Activated naive CD4-positive, alpha-beta T cell treated with anti-CD3 and anti-CD28 coated beads for 36 hours (primary cell): ENCODE data around the gene PHEX. TPM values are rescaled to one million over a fixed set of nuclear protein-coding genes. Genes with fewer than 3 reads are reported as not detected.
A peak's percentile ranks its signal among the peaks of the same experiment; 100 is the strongest.

Experiments
- CTCF ChIA-PET: fragments of 350-600 bp; sonication (Branson Sonifier 250); formaldehyde crosslinking; loops from one replicate; lab custom pipeline; 2021; ENCODE audit warnings: antibody characterized with exemption; lab: Charles Lee
- DNase-seq: peaks from one replicate; pipeline ENCODE4 v3.0.0-alpha.2; 2020
- H3K27ac Mint-ChIP-seq: one replicate; pipeline ENCODE4 v1.8.0; 2021; ENCODE audit warnings: mild to moderate bottlenecking, mixed read lengths
- H3K27me3 Mint-ChIP-seq: one replicate; pipeline ENCODE4 v1.8.0; 2021; ENCODE audit warnings: low read depth, mixed read lengths
- H3K36me3 Mint-ChIP-seq: one replicate; pipeline ENCODE4 v1.8.0; 2021; ENCODE audit warnings: low read depth, mixed read lengths
- H3K4me1 Mint-ChIP-seq: one replicate; pipeline ENCODE4 v1.8.0; 2021; ENCODE audit warnings: low read depth, mixed read lengths
- H3K4me3 Mint-ChIP-seq: one replicate; pipeline ENCODE4 v1.8.0; 2021; ENCODE audit warnings: mild to moderate bottlenecking, moderate library complexity, mixed read lengths
- H3K9me3 Mint-ChIP-seq: one replicate; pipeline ENCODE4 v1.8.0; 2021; ENCODE audit warnings: mixed read lengths
- intact Hi-C: fragments of 100-400 bp; cut with micrococcal nuclease; formaldehyde crosslinking; loops from one replicate; pipeline ENCODE4 v1.15.1; 2023
- total RNA-seq, 2 experiments: library from RNA; stranded (reverse); gene quantifications; one replicate each; pipeline ENCODE4 v1.2.3, GENCODE V29; 2021

Gene PHEX
- total RNA-seq, 2 experiments from 2014 or later: 0.31 to 0.64 TPM

- no peak overlapping the region for H3K4me3 Mint-ChIP-seq
- no peaks in the 10 kb centered on the region for H3K27me3 Mint-ChIP-seq
- intact Hi-C loops: loop anchor here (5.0 kb wide), 1 partner anchor 111 kb away; no protein-coding TSS in a partner anchor
- peaks cover 21% of the 10 kb centered on the region for H3K36me3 Mint-ChIP-seq
- H3K9me3 Mint-ChIP-seq: peaks cover 1% of the 10 kb centered on the region
- CTCF ChIA-PET: interaction anchor here (1.0 to 1.3 kb wide), 2 partner anchors 12 to 96 kb away, joined by 3 to 6 read pairs; no protein-coding TSS in a partner anchor
- DNase-seq: peak; percentile 65
- H3K27ac Mint-ChIP-seq: no peak overlapping the region
- peaks cover 7% of the 10 kb centered on the region for H3K4me1 Mint-ChIP-seq
These were observed 49.5 kb downstream of the PHEX start for GRCh38 chrX:22081475-22082092.

DNA sequence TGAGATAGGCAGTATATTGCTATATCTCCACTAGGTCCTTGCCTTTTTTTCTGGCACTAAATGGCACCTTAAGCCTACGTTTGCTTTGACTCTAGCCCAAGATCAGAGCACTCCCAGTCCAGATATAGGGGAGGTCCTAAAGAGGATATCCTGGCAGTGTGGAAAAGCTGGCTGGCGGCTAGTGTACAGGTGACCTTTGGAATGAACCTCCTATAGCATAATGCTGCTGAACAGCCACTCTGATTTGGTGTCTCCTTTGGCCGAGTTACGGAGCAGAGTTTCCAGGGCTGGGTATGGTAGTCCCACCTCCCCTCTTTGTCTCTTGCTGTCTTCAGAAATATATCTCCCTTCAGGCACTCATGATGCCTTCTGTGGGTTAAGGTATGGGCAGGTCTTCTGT, 53.9 kb downstream of the PHEX start:
- intact Hi-C loops: loop anchor here (5.0 kb wide), 1 partner anchor 144 kb away; the partner anchor contains the start of gene SMS
- no peaks in the 10 kb centered on the region for H3K27me3 Mint-ChIP-seq

DNA sequence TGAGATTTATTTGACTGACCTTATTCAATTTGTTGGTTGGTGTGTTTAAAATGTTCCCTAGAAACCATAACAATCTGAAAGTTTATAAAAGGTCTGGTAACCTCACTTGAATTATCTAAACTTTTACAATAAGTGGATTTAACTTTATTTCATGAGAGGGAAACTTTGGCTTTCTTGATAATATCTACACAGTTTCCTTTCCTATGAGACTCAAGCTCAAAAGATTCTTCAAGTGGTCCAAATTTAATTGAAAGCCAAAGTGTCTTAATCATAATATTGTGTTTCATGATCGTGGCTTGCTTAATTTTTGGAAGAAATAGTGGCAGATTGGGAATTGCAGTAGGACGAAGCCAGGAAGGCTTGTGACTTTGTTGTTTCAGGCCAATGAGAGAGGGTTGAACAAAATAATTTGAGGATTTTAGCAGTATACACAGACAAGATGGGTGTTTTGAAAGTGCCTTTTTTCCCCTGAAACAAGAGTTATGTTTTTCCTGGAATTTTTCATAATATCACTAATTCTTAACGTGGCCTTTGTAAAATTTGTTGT, 55.0 kb downstream of the PHEX start:
- CTCF ChIA-PET: interaction anchor here (1.3 kb wide), 1 partner anchor 18 kb away, joined by 3 read pairs; no protein-coding TSS in a partner anchor
- no peak for DNase-seq
- Mint-ChIP-seq H3K27me3 (no peaks in the 10 kb centered on the region), H3K4me3 (no peak overlapping the region), H3K9me3 (peaks cover 5% of the 10 kb centered on the region), H3K4me1 (peaks cover 22% of the 10 kb centered on the region), H3K27ac (no peak overlapping the region), H3K36me3 (peaks cover 18% of the 10 kb centered on the region)
- intact Hi-C loops: loop anchor here (5.0 kb wide), 1 partner anchor 145 kb away; the partner anchor contains the start of gene SMS

More for the DNA sequence above, 53.9 kb downstream of the PHEX start:
- Mint-ChIP-seq H3K36me3 (peaks cover 22% of the 10 kb centered on the region), H3K9me3 (peaks cover 2% of the 10 kb centered on the region), H3K4me1 (peaks cover 16% of the 10 kb centered on the region), H3K4me3 (no peak overlapping the region), H3K27ac (no peak overlapping the region)
- DNase-seq: no peak
- CTCF ChIA-PET: interaction anchor here (1.3 kb wide), 1 partner anchor 17 kb away, joined by 3 read pairs; no protein-coding TSS in a partner anchor

GRCh38 chrX:22088326-22088725, 56.2 kb downstream of the PHEX start:
- H3K9me3 Mint-ChIP-seq: peaks cover 5% of the 10 kb centered on the region
- H3K36me3 Mint-ChIP-seq: peaks cover 15% of the 10 kb centered on the region
- H3K27me3 Mint-ChIP-seq: no peaks in the 10 kb centered on the region
- peaks cover 22% of the 10 kb centered on the region for H3K4me1 Mint-ChIP-seq
- intact Hi-C loops: loop anchor here (1.0 to 5.0 kb wide), 2 partner anchors 21 to 146 kb away; partner anchors contain the start of gene SMS
- CTCF ChIA-PET: no interaction called here
- peak overlapping the region; percentile 81 for H3K27ac Mint-ChIP-seq
- DNase-seq: no peak
- H3K4me3 Mint-ChIP-seq: no peak overlapping the region

DNA sequence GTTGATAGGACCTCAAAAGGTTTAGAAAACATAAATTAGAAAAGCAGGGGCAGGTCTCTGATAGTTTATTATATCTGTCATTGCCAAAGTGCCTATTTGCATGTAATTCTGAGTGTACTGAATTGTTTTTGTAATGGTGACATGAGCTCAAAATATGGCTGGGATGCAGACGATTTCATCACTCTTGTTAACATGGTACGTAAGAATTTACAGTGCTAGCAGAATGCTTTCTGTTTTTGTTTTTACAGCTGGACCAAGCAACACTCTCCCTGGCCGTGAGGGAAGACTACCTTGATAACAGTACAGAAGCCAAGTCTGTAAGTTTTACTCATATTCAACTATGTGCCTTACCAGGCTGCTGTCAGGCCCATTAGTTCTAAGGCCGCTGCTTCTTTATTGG, 58.1 kb downstream of the PHEX start:
- peaks cover 22% of the 10 kb centered on the region for H3K4me1 Mint-ChIP-seq
- peak overlapping the region; percentile 66 for H3K4me3 Mint-ChIP-seq
- H3K27ac Mint-ChIP-seq: peak overlapping the region; percentile 66

DNA sequence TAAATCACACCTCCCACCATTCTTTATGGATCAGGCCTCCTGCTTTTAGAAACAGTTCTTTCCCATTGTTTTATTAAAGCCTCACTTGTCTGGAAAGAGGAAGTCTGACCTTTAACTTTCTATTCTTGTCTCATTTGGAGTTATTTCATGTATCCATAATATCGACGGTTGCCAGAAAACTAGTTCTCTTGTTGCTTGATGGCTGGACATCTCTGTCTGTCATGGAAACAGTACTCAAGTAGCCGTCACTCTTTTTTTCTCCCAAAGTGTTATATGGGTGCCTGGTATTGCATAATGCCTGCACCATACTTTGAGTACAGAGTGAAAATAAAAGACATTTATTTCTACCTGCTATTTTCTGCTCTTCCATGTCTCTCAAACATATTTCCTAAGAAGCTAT, 61.4 kb downstream of the PHEX start:
- H3K27me3 Mint-ChIP-seq: no peaks in the 10 kb centered on the region
- H3K4me3 Mint-ChIP-seq: no peak overlapping the region
- intact Hi-C loops: no loop called here
- DNase-seq: no peak
- H3K4me1 Mint-ChIP-seq: peaks cover 12% of the 10 kb centered on the region
- CTCF ChIA-PET: interaction anchor here (0.6 kb wide), 1 partner anchor 1372 kb away, joined by 6 read pairs; no protein-coding TSS in a partner anchor
- peaks cover 3% of the 10 kb centered on the region for H3K9me3 Mint-ChIP-seq
- H3K36me3 Mint-ChIP-seq: peaks cover 6% of the 10 kb centered on the region
- H3K27ac Mint-ChIP-seq: no peak overlapping the region

More for the DNA sequence above, 58.1 kb downstream of the PHEX start:
- H3K36me3 Mint-ChIP-seq: peaks cover 14% of the 10 kb centered on the region
- no peaks in the 10 kb centered on the region for H3K27me3 Mint-ChIP-seq
- no peak for DNase-seq
- H3K9me3 Mint-ChIP-seq: peaks cover 5% of the 10 kb centered on the region
- intact Hi-C loops: loop anchor here (2.0 kb wide), 1 partner anchor 99 kb away; no protein-coding TSS in a partner anchor
- CTCF ChIA-PET: no interaction called here

GRCh38 chrX:22095286-22095685, 63.2 kb downstream of the PHEX start:
- no peaks in the 10 kb centered on the region for H3K27me3 Mint-ChIP-seq
- CTCF ChIA-PET: interaction anchor here (1.7 kb wide), 1 partner anchor 110 kb away, joined by 5 read pairs; no protein-coding TSS in a partner anchor
- H3K9me3 Mint-ChIP-seq: peaks cover 3% of the 10 kb centered on the region
- H3K27ac Mint-ChIP-seq: no peak overlapping the region
- no peak overlapping the region for H3K4me3 Mint-ChIP-seq
- H3K36me3 Mint-ChIP-seq: peaks cover 4% of the 10 kb centered on the region
- H3K4me1 Mint-ChIP-seq: peaks cover 8% of the 10 kb centered on the region
- intact Hi-C loops: no loop called here
- DNase-seq: no peak

DNA sequence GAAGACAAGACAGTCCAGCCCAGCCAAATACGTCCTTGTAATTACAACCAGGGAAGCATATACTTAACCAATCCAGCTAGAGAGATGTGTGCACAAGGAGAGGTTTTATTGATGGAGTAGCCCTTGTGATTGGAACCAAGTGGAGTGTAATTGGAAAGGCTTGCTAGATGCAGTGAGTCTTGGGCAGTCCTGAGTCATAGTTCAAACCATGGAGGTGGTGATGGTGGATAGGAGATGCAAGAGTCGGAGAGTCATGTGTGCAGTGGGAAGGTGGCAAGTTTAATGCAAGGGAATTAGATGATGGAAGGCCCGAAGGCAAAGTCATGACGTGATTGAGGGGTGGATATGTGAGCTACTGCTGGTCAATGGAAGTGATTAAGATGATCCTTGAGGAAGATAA, 63.7 kb downstream of the PHEX start:
- H3K4me1 Mint-ChIP-seq: peaks cover 8% of the 10 kb centered on the region
- no peaks in the 10 kb centered on the region for H3K27me3 Mint-ChIP-seq
- peaks cover 4% of the 10 kb centered on the region for H3K36me3 Mint-ChIP-seq
- peaks cover 3% of the 10 kb centered on the region for H3K9me3 Mint-ChIP-seq
- no peak overlapping the region for H3K4me3 Mint-ChIP-seq
- intact Hi-C loops: no loop called here
- no peak overlapping the region for H3K27ac Mint-ChIP-seq
- CTCF ChIA-PET: interaction anchor here (1.7 kb wide), 1 partner anchor 111 kb away, joined by 5 read pairs; no protein-coding TSS in a partner anchor
- no peak for DNase-seq

DNA sequence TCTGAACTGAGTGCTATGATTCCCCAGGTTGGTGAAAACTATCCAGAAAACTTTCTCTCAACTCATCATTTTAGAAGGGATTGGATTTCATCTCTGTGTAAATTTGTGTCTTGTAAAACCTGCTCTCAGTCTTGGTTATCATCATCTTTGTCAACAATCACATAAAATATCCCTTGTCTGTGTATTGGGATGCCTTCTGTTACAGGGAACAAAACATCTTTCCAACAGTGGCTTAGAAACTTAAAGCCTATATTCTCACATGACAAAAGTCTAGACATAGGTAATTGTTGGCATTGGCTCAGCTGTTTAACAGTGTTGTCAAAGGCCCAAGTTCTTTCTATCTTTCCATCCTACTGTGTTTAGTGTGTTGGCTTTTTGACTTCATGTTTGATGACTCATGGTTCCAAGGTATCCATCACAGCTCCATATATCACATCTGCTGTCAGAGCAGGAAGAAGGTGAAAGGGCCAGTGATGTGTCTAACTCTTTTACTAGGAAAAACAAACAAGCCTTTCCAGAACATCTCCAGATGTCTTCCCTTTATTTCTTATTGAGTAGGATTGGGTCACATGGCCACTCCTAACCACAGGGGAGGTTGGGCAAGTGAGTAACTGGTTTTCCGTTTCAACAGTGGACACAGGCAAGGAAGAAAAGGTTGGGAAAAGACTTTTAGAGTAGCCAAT, 65.0 kb downstream of the PHEX start:
- H3K36me3 Mint-ChIP-seq: no peaks in the 10 kb centered on the region
- H3K27me3 Mint-ChIP-seq: no peaks in the 10 kb centered on the region

GRCh38 chrX:22105231-22105630, 73.1 kb downstream of the PHEX start:
- Mint-ChIP-seq H3K9me3 (peaks cover 3% of the 10 kb centered on the region), H3K27me3 (no peaks in the 10 kb centered on the region), H3K36me3 (no peaks in the 10 kb centered on the region), H3K4me1 (peaks cover 8% of the 10 kb centered on the region), H3K27ac (no peak overlapping the region), H3K4me3 (no peak overlapping the region)
- no peak for DNase-seq
- CTCF ChIA-PET: no interaction called here
- intact Hi-C loops: no loop called here

More for the DNA sequence above, 65.0 kb downstream of the PHEX start:
- no peaks in the 10 kb centered on the region for H3K9me3 Mint-ChIP-seq
- DNase-seq: no peak
- CTCF ChIA-PET: no interaction called here
- intact Hi-C loops: no loop called here
- no peak overlapping the region for H3K4me3 Mint-ChIP-seq
- no peaks in the 10 kb centered on the region for H3K4me1 Mint-ChIP-seq
- no peak overlapping the region for H3K27ac Mint-ChIP-seq

DNA sequence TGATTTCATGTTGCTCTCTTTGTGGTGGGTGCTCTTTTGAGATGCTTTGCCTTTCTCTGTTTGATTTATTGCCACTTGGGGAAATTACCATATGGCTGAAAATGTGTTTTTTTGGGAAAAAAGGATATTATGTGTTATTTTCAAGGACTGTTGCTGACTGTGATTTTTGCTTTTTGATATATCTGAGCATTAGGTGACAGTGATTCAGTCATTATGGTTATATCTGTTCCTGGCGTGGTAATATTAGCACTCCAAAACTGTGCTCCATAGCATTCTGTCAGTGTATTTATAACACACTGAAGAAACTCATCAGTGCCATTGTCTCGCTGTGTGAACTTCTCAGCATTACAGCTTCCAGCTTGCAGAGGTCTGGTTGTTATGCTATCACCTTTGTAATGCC, 73.8 kb downstream of the PHEX start:
- H3K4me1 Mint-ChIP-seq: peaks cover 8% of the 10 kb centered on the region
- no peaks in the 10 kb centered on the region for H3K27me3 Mint-ChIP-seq
- H3K36me3 Mint-ChIP-seq: no peaks in the 10 kb centered on the region
- intact Hi-C loops: no loop called here
- H3K4me3 Mint-ChIP-seq: no peak overlapping the region
- peaks cover 3% of the 10 kb centered on the region for H3K9me3 Mint-ChIP-seq
- DNase-seq: no peak
- CTCF ChIA-PET: interaction anchor here (1.3 kb wide), 1 partner anchor 120 kb away, joined by 3 read pairs; no protein-coding TSS in a partner anchor
- no peak overlapping the region for H3K27ac Mint-ChIP-seq

GRCh38 chrX:22109442-22109841, 77.3 kb downstream of the PHEX start:
- Mint-ChIP-seq H3K4me1 (peaks cover 4% of the 10 kb centered on the region), H3K36me3 (no peaks in the 10 kb centered on the region), H3K4me3 (no peak overlapping the region), H3K27me3 (no peaks in the 10 kb centered on the region), H3K27ac (no peak overlapping the region), H3K9me3 (no peaks in the 10 kb centered on the region)
- intact Hi-C loops: no loop called here
- CTCF ChIA-PET: no interaction called here
- DNase-seq: no peak
